SK-N-MC (cell line): Measurements from ENCODE around the gene WFDC2.

Experiments
- EZH2 ChIP-seq: fragments of 200-600 bp; sonication (generic); IDR thresholded peaks from one replicate; pipeline ENCODE4 v1.6.1; 2017; ENCODE audit warnings: antibody characterized with exemption
- FOXP2 ChIP-seq: optimal IDR thresholded peaks from 2 replicates; pipeline ENCODE3; 2011; ENCODE audit warnings: mild to moderate bottlenecking, moderate library complexity; ENCODE audit not compliant: insufficient read depth; ENCODE audit errors: extremely low read length, control extremely low read depth
- POLR2AphosphoS5 ChIP-seq: IDR thresholded peaks from 2 replicates; pipeline ENCODE4 v1.6.1; 2012; ENCODE audit warnings: mild to moderate bottlenecking, low read depth, low read length, borderline replicate concordance

DNA sequence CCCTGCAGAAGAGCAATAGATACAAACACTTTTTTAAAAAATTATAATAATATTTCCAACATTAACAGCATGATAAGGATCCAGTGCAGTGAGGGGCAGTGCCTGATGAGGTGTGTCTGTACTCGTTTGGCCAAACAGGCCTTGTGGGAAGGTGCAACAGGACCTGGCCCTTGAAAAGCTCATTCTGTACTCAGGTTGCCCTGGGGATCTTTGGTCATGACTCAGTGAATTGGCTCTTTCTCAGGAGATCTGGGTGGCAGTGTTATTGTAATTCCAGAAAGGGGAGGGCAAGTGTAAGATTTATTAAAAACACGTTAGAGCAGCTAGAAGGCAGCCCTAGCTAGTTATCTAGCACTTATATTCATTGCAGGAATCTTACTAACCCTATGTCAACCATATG lies 48.7 kb downstream of the WFDC2 start:
- TF ChIP-seq EZH2 (no peak), POLR2AphosphoS5 (no peak), FOXP2 (no peak)
